ENCODE results near the gene PDCD1LG2.

GRCh38 chr9:5481322-5482040 lies 28.9 kb upstream of the PDCD1LG2 start:
- no peak for TF ChIP-seq ZNF331 (CRISPR knock-in tag; IDR thresholded peaks at IDR 0.05; ENCODE audit: low read depth)
- no peak for TF ChIP-seq ETS1 (IDR thresholded peaks at IDR 0.05)
- TF ChIP-seq, protein P1, sequence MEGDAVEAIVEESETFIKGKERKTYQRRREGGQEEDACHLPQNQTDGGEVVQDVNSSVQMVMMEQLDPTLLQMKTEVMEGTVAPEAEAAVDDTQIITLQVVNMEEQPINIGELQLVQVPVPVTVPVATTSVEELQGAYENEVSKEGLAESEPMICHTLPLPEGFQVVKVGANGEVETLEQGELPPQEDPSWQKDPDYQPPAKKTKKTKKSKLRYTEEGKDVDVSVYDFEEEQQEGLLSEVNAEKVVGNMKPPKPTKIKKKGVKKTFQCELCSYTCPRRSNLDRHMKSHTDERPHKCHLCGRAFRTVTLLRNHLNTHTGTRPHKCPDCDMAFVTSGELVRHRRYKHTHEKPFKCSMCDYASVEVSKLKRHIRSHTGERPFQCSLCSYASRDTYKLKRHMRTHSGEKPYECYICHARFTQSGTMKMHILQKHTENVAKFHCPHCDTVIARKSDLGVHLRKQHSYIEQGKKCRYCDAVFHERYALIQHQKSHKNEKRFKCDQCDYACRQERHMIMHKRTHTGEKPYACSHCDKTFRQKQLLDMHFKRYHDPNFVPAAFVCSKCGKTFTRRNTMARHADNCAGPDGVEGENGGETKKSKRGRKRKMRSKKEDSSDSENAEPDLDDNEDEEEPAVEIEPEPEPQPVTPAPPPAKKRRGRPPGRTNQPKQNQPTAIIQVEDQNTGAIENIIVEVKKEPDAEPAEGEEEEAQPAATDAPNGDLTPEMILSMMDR (conservative IDR thresholded peaks at IDR 0.05; ENCODE audit: low read depth in 2 of 2) = no peak

All from GM23338 (cell line).